Right ventricle myocardium inferior (tissue), 1 donor: ENCODE measurements around the gene DUSP16. TPM values are rescaled to one million over a fixed set of nuclear protein-coding genes. Genes with fewer than 3 reads are reported as not detected.

Experiments
- ATAC-seq: fragments of 200-7000 bp; cut with Tn5 transposase; one replicate; pipeline ENCODE4 v1.9.1; 2020; ENCODE audit warnings: mild to moderate bottlenecking, moderate library complexity
- DNase-seq: peaks from one replicate; pipeline ENCODE4 v3.0.0; 2021; ENCODE audit errors: missing footprints
- intact Hi-C: fragments of 100-400 bp; cut with DNase I; formaldehyde crosslinking; loops from one replicate; pipeline ENCODE4 v1.11.0; 2022
- total RNA-seq: library from RNA; stranded (reverse); fragmentation: NEBNext Ultra II Directional; extraction: Animal tissue kit (Norgen Biotek cat#: 25700); gene quantifications from one replicate; pipeline ENCODE4 v1.2.1, GENCODE V29; 2021
- donor health status: DM: no; HTN: yes; CAD: no; lungs with severe emphysema.

DUSP16 gene
- total RNA-seq, 1 donor from 2014 or later = 11.6 TPM

- ATAC-seq (no peak), DNase-seq (no peak)
- intact Hi-C loops = loop anchor here (5.0 kb wide), 1 partner anchor 121 kb away; the partner anchor contains the start of gene DUSP16
These were observed 121.8 kb downstream of the DUSP16 start for GRCh38 chr12:12440784-12441428.

- DNase-seq (no peak), ATAC-seq (no peak)
- intact Hi-C loops = loop anchor here (5.0 kb wide), 1 partner anchor 123 kb away; the partner anchor contains the start of gene DUSP16
These were observed 123.0 kb downstream of the DUSP16 start for GRCh38 chr12:12439636-12440035.

DNA sequence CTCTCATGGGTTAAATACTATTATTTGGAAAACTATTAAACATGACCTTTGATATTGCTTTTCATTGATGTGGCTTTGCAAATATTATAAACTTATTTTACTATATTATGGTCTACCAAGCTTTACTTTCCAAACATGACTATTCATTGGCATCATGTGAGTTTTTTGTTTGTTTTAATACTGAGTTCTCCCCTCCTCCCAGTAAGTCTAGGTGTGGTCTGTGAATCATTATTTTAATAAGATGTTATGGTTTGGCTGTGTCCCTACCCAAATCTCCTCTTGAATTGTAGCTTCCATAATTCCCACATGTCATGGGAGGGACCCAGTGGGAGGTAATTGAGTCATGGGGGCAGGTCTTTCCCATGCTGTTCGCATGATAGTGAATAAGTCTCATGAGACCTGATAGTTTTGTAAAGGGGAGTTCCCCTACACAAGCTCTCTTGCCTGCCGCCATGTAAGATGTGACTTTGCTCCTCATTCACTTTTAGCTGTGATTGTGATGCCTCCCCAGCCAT lies 125.8 kb downstream of the DUSP16 start:
- ATAC-seq (no peak), DNase-seq (no peak)
- intact Hi-C loops = no loop called here

GRCh38 chr12:12433203-12433731 lies 129.4 kb downstream of the DUSP16 start:
- no peak for ATAC-seq
- intact Hi-C loops = no loop called here
- no peak for DNase-seq

DNA sequence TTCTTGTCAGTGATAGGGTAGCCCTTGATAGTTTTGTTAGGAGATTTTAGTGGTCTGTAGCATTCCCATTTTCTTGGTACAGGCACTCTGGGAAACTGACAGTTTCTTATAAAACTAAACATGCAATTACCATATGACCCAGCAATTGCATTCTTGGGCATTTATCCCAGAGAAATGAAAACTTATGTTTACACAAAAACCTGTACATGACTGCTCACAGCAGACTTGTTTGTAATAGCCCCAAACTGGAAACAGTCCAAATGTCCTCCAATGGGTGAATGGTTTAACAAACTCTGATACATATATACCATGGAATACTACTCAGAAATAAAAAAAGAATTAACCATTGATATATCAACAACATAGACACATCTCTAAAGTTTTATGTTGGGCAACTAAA lies 130.3 kb downstream of the DUSP16 start:
- DNase-seq = no peak
- no peak for ATAC-seq
- intact Hi-C loops = no loop called here

GRCh38 chr12:12428961-12429657 lies 133.6 kb downstream of the DUSP16 start:
- DNase-seq = no peak
- intact Hi-C loops = no loop called here
- no peak for ATAC-seq

- intact Hi-C loops = no loop called here
- ATAC-seq (no peak), DNase-seq (no peak)
These were observed 134.6 kb downstream of the DUSP16 start for GRCh38 chr12:12428047-12428446.

- DNase-seq = no peak
- intact Hi-C loops = no loop called here
- ATAC-seq = no peak
These were observed 135.1 kb downstream of the DUSP16 start for GRCh38 chr12:12427568-12427967.

GRCh38 chr12:12425616-12426015 lies 137.0 kb downstream of the DUSP16 start:
- intact Hi-C loops = no loop called here
- no peak for ATAC-seq
- DNase-seq = no peak

DNA sequence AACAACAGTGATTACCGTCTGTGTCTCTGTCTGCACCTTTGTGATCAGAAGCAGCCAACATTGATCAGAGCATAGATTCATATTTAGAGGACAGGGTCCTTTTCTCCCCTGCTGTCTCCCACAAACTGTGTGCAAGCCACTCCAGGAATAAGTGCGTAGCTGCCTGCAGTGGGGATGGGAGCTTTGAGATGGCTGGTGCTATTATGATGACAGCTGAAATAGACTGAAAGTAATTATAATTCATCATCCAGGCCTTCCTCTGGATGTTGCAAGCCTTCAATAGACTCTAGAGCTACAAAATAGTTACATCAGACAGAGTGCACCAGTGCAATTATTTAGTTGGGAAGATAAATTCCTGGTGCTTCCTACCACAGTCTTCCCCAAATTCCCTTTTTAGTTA lies 137.7 kb downstream of the DUSP16 start:
- no peak for DNase-seq
- intact Hi-C loops = no loop called here
- no peak for ATAC-seq

Other genes starting within 250 kb of the DUSP16 start
- gene MANSC1, start 212.6 kb downstream of the DUSP16 start, total RNA-seq = 8.5 TPM
- gene BORCS5, start 205.8 kb downstream of the DUSP16 start, total RNA-seq = 7.4 TPM
- gene CREBL2, start 49.0 kb upstream of the DUSP16 start, total RNA-seq = 15.9 TPM
- not detected for gene GPR19, start 133.3 kb upstream of the DUSP16 start, total RNA-seq
- 38.0 TPM for gene CDKN1B, start 154.5 kb upstream of the DUSP16 start, total RNA-seq
- gene APOLD1, start 222.8 kb upstream of the DUSP16 start, total RNA-seq = 19.7 TPM